NCI-H526 (cell line): ENCODE measurements around the gene PAQR5.
"Not testable (repeated sequence)": the region's sequence is repeated elsewhere in the genome, so short reads cannot be mapped to it uniquely, and the experiment has no call there.

Source experiments
- DNase-seq, 2 experiments: peaks; one replicate each; lab custom pipeline; 2025; lab: John Stamatoyannopoulos, UW

PAQR5 gene

GRCh38 chr15:69357773-69358771 lies 59.4 kb downstream of the PAQR5 start:
- no peak for DNase-seq

DNA sequence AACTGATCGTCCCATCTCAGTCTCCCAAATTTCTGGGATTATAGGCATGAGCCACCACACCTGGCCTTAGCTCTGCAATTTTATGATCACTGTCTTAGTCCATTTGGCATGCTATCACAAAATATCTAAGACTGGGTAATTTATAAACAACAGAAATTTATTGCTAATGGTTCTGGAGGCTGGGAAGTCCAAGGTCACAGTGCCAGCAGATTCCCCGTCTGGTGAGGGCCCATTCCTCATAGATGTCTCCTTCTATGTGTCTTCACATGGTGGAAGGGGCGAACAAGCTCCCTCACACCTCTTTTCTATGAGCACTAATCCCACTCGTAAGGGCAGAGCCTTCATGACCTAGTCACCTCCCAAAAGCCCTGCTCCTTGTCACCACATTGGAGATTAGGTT lies 60.1 kb downstream of the PAQR5 start:
- no peak for DNase-seq

DNA sequence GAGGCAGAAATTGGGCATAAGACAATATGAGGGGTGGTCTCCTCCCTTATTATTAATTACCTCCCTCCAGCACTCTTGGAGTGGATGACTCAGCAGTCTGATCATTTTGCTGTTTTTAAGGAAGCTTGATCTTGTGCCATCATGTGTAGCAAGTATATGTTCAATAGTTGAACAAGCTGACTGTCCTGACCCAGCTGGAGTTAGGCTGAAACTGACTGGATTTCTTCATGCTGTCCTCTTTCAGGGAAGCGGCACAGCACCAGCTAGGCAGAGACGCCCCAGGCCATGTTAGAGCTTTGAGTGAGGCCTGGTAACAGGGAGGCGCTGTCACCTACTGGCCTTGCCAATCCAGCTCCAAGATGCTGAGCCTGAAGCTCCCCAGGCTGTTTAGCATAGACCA lies 61.0 kb downstream of the PAQR5 start:
- DNase-seq = no peak

GRCh38 chr15:69360642-69361041 lies 61.9 kb downstream of the PAQR5 start:
- DNase-seq = no peak

DNA sequence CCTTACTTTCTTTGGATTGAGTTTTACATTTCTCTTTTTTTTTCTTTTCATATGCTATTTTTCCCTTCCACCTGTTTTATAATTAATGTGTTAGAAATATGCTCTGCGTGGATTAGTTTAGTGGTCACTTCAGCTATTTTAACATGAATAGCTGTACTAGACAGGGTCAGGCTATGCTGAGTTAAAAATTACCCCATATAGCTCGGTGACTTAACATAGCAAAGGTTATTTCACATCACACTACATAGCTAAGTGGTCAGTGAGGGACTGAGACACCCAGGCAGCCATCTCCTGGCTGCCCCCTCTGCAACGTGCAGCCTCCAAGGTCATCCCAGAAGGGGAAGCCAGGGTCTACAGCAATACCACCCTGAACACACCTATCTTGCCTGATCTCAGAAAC lies 68.5 kb downstream of the PAQR5 start:
- no peak for DNase-seq

DNA sequence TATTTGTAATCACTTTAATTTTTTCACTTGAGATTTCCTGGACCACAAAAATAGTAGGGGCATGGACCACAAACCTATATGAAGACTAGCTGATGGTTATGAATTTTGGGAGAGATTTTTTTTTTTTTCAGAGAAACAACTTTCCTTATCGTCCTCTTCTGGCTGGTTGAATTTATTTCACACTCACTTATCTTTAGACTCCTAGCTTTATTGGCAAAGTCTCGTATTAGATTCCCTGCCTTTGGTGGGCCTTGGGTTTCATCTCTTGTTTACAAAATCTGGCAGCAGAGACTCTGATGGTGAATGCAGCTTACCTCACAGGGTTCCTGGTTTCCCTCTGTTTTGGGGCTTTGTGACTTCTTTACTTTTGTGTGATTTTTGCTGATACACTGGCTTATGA lies 70.9 kb downstream of the PAQR5 start:
- no peak for DNase-seq

GRCh38 chr15:69373406-69373805 lies 74.7 kb downstream of the PAQR5 start:
- no peak for DNase-seq

- DNase-seq = no peak
Observed at GRCh38 chr15:69375151-69375790, 76.6 kb downstream of the PAQR5 start.

DNA sequence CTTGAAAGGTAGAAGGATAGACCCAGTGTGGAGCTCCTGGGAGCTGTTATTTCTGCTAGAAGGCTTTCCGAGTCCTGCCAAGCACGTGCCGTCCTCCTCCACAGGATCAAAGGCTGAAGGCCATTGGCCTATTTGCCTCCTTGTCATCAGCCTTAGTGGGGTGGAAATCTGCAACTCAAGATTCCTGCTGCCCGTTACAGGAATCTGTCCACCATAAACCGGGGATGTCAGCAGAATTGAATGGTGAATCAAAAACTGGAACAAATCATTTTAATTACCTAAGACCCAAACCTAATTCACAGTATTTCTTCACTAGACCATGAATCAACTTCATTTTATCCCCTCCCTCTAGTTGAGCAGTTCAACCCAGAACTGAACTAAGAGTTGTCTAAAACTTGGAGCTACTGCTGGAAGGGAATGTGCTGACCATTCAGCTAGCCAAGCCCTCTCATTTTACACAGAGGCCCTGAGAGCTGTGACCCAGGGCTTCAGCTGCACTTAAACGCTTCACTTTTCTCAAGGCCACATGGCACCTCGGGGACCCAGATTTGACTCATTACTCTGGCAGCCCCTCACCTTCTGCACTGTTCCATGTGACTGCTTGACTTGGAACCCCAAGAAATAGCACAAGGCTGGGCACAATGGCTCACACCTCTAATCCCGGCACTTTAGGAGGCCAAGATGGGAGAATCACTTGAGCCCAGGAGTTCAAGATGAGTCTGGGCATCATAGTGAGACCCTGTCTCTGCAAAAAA lies 78.7 kb downstream of the PAQR5 start:
- DNase-seq = no peak

DNA sequence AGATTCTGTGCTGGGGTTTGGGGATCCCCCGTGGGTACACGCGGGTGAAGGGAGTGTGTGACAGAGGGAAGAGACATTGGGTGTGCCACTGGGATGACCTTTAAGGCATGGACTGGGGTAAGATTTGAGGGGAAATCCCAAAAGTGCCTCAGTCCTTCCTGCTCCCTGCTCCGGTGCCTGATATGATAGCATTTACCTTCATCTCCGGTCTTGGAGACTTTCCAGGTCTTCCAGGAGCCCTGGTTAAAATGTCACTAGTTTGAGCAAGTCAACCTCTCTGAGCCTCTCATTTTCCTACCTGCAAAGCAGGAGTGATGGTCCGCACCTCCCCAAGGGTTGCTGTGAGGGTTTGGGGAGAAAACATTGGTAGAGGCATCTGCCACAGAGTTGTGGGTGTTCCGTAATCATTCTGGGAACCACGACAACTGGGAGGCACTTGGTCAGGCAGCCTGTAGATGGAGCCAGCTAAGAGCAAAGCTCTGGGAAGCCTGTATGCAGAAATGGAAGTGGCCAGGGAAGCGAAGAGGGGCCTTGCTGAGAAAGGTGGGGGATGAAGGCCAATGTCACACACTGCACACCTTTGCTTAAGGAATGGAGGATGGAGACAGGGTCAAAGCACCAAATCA lies 81.5 kb downstream of the PAQR5 start:
- no peak for DNase-seq

DNA sequence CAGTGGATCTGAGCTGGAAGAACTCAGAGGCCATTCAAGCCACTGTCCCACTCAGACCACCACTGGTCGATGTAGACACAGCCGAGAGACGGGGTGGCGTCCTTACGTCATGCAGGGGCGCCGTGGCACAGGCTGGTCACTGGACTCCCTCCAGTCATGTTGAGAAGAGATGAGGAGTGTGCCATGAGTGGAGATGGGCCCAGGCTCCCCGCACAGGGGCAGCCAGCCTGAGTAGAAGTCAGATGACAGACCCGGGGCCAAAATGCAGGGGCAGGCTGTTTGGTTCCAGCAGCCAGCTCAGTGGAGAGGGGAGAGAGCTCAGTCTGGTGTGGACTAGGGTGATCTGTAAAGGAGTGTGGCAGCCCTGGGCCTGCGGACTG lies 82.0 kb downstream of the PAQR5 start:
- no peak for DNase-seq

- not testable (repeated sequence) for DNase-seq
Observed at GRCh38 chr15:69382176-69382575, 83.5 kb downstream of the PAQR5 start.

GRCh38 chr15:69384066-69384465 lies 85.4 kb downstream of the PAQR5 start:
- not testable (repeated sequence) for DNase-seq

GRCh38 chr15:69384626-69385598 lies 86.2 kb downstream of the PAQR5 start:
- DNase-seq = no peak

DNA sequence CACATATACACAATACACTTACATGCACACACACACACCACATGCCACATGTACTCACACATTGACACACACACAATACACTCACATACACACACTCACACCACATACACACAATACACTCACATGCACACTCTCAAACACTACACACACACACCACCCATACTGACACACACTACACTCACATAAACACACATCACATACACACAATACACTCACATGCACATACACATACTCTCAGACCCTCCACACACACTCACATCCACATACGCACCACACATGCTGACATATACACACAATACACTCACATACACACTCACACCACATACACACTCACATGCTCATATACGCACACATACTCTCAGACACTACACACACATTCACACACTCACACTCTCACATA lies 87.1 kb downstream of the PAQR5 start:
- no peak for DNase-seq

DNA sequence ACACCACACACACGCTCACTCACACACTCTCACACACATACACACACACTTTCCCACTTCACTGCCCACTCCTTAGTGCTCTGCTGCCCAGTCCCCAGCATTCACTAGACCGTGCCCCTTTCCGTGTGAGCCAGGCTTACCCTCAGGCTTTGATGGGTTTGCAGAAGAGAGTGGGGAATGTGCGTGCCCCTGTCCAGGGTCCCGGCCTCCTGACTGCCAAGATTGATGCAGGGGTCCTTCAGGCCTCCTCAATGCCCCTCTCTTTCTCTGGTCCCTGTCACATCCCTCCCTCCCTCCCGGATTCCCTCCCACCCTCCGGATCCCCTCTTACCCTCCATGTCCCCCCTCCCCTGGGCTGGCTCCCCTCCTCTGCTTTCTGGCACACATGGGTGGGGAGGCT lies 87.6 kb downstream of the PAQR5 start:
- DNase-seq = no peak

DNA sequence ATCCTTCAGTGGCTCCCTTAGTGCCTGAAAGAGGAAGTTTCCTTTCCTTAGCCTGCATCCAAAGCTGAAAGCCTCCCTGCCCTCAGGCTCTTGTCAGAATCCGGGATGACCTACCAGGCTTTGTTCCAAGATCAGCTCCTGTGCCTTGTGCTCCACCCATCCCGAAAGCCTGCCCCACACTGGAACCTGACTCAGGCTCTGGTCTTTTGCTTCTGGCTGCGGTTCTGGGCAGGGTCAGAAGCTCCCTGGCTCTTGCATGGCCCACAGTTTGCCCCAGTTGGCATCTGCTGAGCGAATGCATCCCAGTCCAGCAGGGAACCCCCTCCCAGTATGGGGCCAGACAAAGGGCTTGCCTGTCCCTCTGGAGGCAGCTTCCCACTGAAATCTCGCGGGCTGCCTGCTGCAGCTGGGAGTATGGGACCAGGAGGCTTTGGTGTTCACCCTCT lies 89.6 kb downstream of the PAQR5 start:
- DNase-seq = no peak

GRCh38 chr15:69389426-69389825 lies 90.7 kb downstream of the PAQR5 start:
- no peak for DNase-seq

GRCh38 chr15:69390575-69390974 lies 91.9 kb downstream of the PAQR5 start:
- DNase-seq = no peak

DNA sequence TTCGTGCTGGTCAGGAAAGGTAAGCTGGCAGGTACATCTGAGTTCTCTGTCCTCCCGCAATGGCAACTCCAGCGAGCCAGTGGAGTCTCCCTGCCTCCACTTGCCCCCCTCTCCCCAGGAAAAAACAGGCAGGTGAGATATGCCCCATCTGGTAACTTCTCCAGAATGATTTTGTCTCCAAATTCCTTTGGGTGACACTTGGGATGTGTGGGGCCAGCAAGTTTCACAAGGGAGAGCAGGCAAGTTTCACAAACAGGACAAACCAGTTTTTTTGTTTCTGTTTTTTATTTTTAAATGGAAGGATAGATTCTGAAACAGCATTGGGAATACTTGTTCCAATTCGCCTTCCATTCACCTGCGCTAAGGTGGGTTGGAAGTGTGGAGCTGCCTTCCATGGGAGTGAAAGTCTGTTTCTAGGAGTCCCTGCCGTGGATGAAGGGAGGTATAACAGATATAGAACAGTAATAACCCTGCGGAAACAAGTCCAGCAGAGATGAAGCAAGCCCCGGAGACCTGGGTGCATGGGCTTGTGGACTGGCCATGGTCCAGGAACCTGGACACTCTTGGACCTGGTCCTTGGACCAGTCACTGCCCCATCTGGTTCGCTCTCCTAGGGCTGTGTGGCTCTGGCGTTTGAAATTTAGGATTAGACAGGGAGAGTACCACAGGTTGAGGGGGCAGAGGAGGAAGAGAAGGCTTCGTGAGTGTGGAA lies 92.5 kb downstream of the PAQR5 start:
- no peak for DNase-seq
